Measurements from ENCODE around the gene RELN. TPM values are rescaled to one million over a fixed set of nuclear protein-coding genes. Genes with fewer than 3 reads are reported as not detected.

Gene RELN
- total and polyA plus RNA-seq, 9 of the 15 experiments (the other 6 are each of a cell fraction or from before 2014, with no cell fraction given), result 12.9 to 43.2 (median 18.1) TPM

GRCh38 chr7:104024632-104025031 lies 35.2 kb upstream of the RELN start:
- H3K4me2 ChIP-seq (ENCODE audit: insufficient read depth, low read length), result no peak overlapping the region
- H3K4me3 ChIP-seq, result no peak overlapping the region
- ChIA-PET CTCF (ENCODE audit: low intra/inter-chr PET ratio) (interaction anchor here (0.6 kb wide), 1 partner anchor 311 kb away, joined by 5 read pairs; no protein-coding TSS in a partner anchor), POLR2A (interaction anchor here (0.7 kb wide), 1 partner anchor 18 kb away, joined by 3 read pairs; no protein-coding TSS in a partner anchor)
- ATAC-seq (no peak), DNase-seq (ENCODE audit: extremely low read depth in 1 of 4, low spot score in 3 of 4) (no peak), FAIRE-seq (no peak)
- H3K36me3 ChIP-seq (ENCODE audit: control insufficient read depth, insufficient read depth, low read length), result no peaks in the 10 kb centered on the region
- H3K9ac ChIP-seq (ENCODE audit: insufficient read depth in 1 of 2, low read depth in 2 of 2, low read length in 2 of 2), result no peak overlapping the region
- no peaks in the 10 kb centered on the region for H3K9me1 ChIP-seq (ENCODE audit: control insufficient read depth, insufficient read depth, low read length)
- no peak for TF ChIP-seq STAT5A (IDR thresholded peaks at IDR 0.05; ENCODE audit: borderline replicate concordance, low read length)
- no peak for TF ChIP-seq POLR2AphosphoS2 (IDR thresholded peaks at IDR 0.05; ENCODE audit: low read length)
- TF ChIP-seq CTBP1 (IDR thresholded peaks at IDR 0.05; ENCODE audit: borderline replicate concordance), result no peak
- no peak for TF ChIP-seq PBX2 (CRISPR knock-in tag; IDR thresholded peaks at IDR 0.05; ENCODE audit: low read depth)
- no peak for TF ChIP-seq PBX2 (tag; conservative IDR thresholded peaks at IDR 0.05; ENCODE audit: low read depth)
- TF ChIP-seq ZNF449 (CRISPR knock-in tag; IDR thresholded peaks at IDR 0.05), result no peak
- no peak for TF ChIP-seq NFRKB (IDR thresholded peaks at IDR 0.05; ENCODE audit: low read depth)
- no peak for TF ChIP-seq EHMT2 (IDR thresholded peaks at IDR 0.05)
- no peak for TF ChIP-seq PRMT5 (CRISPR knock-in tag; IDR thresholded peaks at IDR 0.05)
- TF ChIP-seq JUN (IDR thresholded peaks at IDR 0.05; ENCODE audit: borderline replicate concordance, low read depth, low read length), result no peak
- no peak for TF ChIP-seq JUN (CRISPR knock-in tag; IDR thresholded peaks at IDR 0.05; ENCODE audit: borderline replicate concordance)
- no peaks in the 10 kb centered on the region for H3K27me3 ChIP-seq (ENCODE audit: control insufficient read depth in 2 of 2, insufficient read depth in 2 of 2, low read length in 2 of 2)
- WGBS (ENCODE audit: insufficient coverage, low coverage, missing lambda C conversion rate), result 13% methylated on average over 2 of the region's 2 CpGs
- no peak overlapping the region for H2AFZ ChIP-seq (ENCODE audit: low read depth, low read length)
- no peaks in the 10 kb centered on the region for H3K9me3 ChIP-seq (replicated peaks; ENCODE audit: control insufficient read depth, insufficient read depth, low read depth, low read length)
- no TSS peak for BruUV-seq (replicated peaks)
- H3K27ac ChIP-seq (ENCODE audit: extremely low read depth, low read depth, low read length), result no peak overlapping the region
- peaks cover 0 to 7% of the 10 kb centered on the region in 2 experiments; a peak in 1 of 5 replicates for H3K4me1 ChIP-seq (replicated peaks in 1 of 2; ENCODE audit: control insufficient read depth in 2 of 2, insufficient read depth in 2 of 2, low read length in 2 of 2)
- intact Hi-C loops (cut with micrococcal nuclease) (no loop called here), in situ Hi-C loops (cut with MboI) (no loop called here)
- no peaks in the 10 kb centered on the region for H3K79me2 ChIP-seq (ENCODE audit: control insufficient read depth, insufficient read depth, low read length)
- no peaks in the 10 kb centered on the region for H4K20me1 ChIP-seq (replicated peaks; ENCODE audit: control insufficient read depth, insufficient read depth, low read length)
